Coronary artery (tissue), 2 donors: Measurements from ENCODE around the gene WIPF2.
A peak's percentile ranks its signal among the peaks of the same experiment; 100 is the strongest.
"Not testable (repeated sequence)": the region's sequence is repeated elsewhere in the genome, so short reads cannot be mapped to it uniquely, and the experiment has no call there.

Experiments used
- DNase-seq: peaks from one replicate; pipeline ENCODE4 v3.0.0-alpha.2; 2017; ENCODE audit warnings: low spot score
- H3K27ac ChIP-seq, 2 donors: fragments of 200-600 bp; sonication (generic); one replicate each; pipeline ENCODE4 v1.5.1; 2016 to 2019
- H3K4me3 ChIP-seq: fragments of 200-600 bp; sonication (generic); 2 replicates; pipeline ENCODE4 v1.5.1; 2016; ENCODE audit warnings: mild to moderate bottlenecking, moderate library complexity
- TF ChIP-seq, protein P1 (sequence below): fragments of 200-600 bp; sonication (generic); IDR thresholded peaks from one replicate; pipeline ENCODE4 v1.5.1; 2019; ENCODE audit warnings: antibody characterized with exemption

WIPF2 gene

GRCh38 chr17:40191237-40192208 is 27.6 kb upstream of the WIPF2 start:
- peak; percentile 84 for DNase-seq
- Histone ChIP-seq H3K4me3 (peak overlapping the region; percentile 78), H3K27ac (peak overlapping the region; percentile 37 to 68)
- TF ChIP-seq, protein P1, sequence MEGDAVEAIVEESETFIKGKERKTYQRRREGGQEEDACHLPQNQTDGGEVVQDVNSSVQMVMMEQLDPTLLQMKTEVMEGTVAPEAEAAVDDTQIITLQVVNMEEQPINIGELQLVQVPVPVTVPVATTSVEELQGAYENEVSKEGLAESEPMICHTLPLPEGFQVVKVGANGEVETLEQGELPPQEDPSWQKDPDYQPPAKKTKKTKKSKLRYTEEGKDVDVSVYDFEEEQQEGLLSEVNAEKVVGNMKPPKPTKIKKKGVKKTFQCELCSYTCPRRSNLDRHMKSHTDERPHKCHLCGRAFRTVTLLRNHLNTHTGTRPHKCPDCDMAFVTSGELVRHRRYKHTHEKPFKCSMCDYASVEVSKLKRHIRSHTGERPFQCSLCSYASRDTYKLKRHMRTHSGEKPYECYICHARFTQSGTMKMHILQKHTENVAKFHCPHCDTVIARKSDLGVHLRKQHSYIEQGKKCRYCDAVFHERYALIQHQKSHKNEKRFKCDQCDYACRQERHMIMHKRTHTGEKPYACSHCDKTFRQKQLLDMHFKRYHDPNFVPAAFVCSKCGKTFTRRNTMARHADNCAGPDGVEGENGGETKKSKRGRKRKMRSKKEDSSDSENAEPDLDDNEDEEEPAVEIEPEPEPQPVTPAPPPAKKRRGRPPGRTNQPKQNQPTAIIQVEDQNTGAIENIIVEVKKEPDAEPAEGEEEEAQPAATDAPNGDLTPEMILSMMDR, result peak; percentile 44

GRCh38 chr17:40192961-40193360 is 26.1 kb upstream of the WIPF2 start:
- DNase-seq, result no peak
- TF ChIP-seq, protein P1, result no peak
- Histone ChIP-seq H3K4me3 (no peak overlapping the region), H3K27ac (no peak overlapping the region)

GRCh38 chr17:40194821-40195220 is 24.3 kb upstream of the WIPF2 start:
- Histone ChIP-seq H3K27ac (no peak overlapping the region), H3K4me3 (no peak overlapping the region)
- TF ChIP-seq, protein P1, result no peak
- DNase-seq, result no peak

DNA sequence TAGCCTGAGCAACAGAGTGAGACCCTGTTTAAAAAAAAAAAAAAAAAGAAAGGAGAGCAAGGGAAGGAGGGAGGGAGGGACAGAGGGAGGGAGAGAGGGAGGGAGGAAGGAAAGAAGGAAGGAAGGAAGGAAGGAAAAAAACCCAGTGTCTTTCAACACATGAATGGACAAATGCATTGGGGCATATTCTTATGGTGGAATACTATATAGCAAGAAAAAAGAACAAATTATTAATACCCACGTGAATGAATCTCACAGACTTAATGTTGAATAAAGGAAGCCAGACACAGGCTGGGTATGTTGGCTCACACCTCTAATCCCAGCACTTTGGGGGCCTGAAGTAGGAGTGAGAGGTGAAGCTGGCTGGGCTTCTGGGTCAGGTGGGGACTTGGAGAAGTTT is 21.6 kb upstream of the WIPF2 start:
- Histone ChIP-seq H3K27ac (no peak overlapping the region), H3K4me3 (no peak overlapping the region)
- DNase-seq, result no peak
- TF ChIP-seq, protein P1, result no peak

DNA sequence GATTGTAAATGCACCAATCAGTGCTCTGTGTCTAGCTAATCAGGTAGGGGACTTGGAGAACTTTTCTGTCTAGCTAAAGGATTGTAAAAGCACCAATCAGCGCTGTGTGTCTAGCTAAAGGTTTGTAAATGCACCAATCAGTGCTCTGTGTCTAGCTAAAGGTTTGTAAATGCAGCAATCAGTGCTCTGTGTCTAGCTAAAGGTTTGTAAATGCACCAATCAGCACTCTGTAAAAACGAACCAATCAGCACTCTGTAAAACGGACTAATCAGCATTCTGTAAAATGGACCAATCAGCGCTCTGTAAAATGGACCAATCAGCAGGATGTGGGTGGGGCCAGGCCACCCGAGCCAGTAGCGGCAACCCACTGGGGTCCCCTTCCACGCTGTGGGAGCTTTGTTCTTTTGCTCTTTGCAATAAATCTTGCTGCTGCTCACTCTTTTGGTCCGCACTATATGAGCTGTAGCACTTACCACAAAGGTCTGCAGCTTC is 21.1 kb upstream of the WIPF2 start:
- H3K27ac ChIP-seq, H3K4me3 ChIP-seq, DNase-seq: not testable (repeated sequence)

DNA sequence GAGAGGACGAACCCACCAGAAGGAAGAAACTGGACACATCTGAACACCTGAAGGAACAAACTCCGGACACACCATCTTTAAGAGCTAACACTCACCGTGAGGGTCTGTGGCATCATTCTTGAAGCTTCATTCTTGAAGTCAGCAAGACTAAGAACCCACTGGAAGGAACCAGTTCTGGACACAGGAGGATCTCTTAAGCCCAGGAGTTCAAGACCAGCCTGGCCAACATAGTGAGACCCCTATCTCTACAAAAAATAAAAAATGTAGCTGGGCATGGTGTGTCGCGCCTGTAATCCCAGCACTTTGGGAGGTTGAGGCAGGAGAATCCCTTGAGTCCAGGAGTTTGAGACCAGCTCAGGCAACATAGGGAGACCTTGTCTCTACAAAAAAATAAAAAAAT is 20.5 kb upstream of the WIPF2 start:
- no peak for DNase-seq

GRCh38 chr17:40203131-40203530 is 16.0 kb upstream of the WIPF2 start:
- no peak for DNase-seq
- Histone ChIP-seq H3K4me3 (no peak overlapping the region), H3K27ac (no peak overlapping the region)
- TF ChIP-seq, protein P1, result no peak

More for the DNA sequence above, 20.5 kb upstream of the WIPF2 start:
- Histone ChIP-seq H3K27ac (no peak overlapping the region), H3K4me3 (no peak overlapping the region)
- TF ChIP-seq, protein P1, result no peak

GRCh38 chr17:40206193-40206592 is 12.9 kb upstream of the WIPF2 start:
- DNase-seq, H3K27ac ChIP-seq: not testable (repeated sequence)

More at GRCh38 chr17:40206193-40206592, 12.9 kb upstream of the WIPF2 start:
- not testable (repeated sequence) for H3K4me3 ChIP-seq
